Measurements from ENCODE around the gene PTH1R.

DNA sequence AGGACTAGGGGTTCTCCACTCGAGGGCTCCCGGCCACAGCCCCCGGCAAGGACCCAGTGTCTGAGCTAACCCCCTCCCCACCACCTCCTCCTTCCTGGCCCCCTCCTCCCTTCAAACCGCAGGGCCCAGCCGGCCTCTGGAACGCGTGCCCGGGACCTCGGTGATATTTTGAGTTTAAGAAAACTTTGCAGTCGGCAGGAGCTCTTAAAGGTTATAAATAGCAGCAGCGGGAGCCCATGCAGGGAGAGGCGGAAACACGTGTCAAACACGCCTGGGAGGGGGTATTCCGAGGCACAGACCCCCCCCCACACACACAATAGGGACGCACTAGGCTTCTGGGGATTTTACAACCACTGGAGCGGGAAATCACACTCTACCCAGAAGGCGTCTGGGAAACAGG, 3.1 kb upstream of the PTH1R start:
- TF ChIP-seq POLR2A (IDR thresholded peaks at IDR 0.05; ENCODE audit: low read depth, low read length) (no peak), POU2F2 (IDR thresholded peaks at IDR 0.05; ENCODE audit: low read depth, low read length) (no peak), POLR2AphosphoS5 (IDR thresholded peaks at IDR 0.05; ENCODE audit: low read depth, low read length) (no peak), TAF1 (IDR thresholded peaks at IDR 0.05; ENCODE audit: low read depth, low read length) (no peak), SPI1 (IDR thresholded peaks at IDR 0.05; ENCODE audit: low read depth, low read length) (no peak), PAX5 (IDR thresholded peaks at IDR 0.05; ENCODE audit: insufficient read depth, low read length, severe bottlenecking) (no peak)
